HG03439 (cell line): Measurements from ENCODE around the gene IDUA.
"Not testable (repeated sequence)": the region's sequence is repeated elsewhere in the genome, so short reads cannot be mapped to it uniquely, and the experiment has no call there.

Experiments used
- ATAC-seq: cut with Tn5 transposase; IDR thresholded peaks from one replicate; pipeline ENCODE4 v1.9.1; 2021; ENCODE audit warnings: mild to moderate bottlenecking, moderate library complexity; ENCODE audit not compliant: unreplicated experiment

IDUA gene

GRCh38 chr4:1043162-1043561, 56.3 kb downstream of the IDUA start:
- ATAC-seq, result no peak

GRCh38 chr4:1043651-1044468, 57.0 kb downstream of the IDUA start:
- ATAC-seq, result no peak

- no peak for ATAC-seq
Measured at GRCh38 chr4:1044469-1045192, 57.8 kb downstream of the IDUA start.

- no peak for ATAC-seq
Measured at GRCh38 chr4:1045193-1045594, 58.4 kb downstream of the IDUA start.

- ATAC-seq, result no peak
Measured at GRCh38 chr4:1045595-1046201, 58.9 kb downstream of the IDUA start.

GRCh38 chr4:1046581-1047011, 59.8 kb downstream of the IDUA start:
- not testable (repeated sequence) for ATAC-seq

- no peak for ATAC-seq
Measured at GRCh38 chr4:1047106-1047975, 60.5 kb downstream of the IDUA start.

- ATAC-seq, result no peak
Measured at GRCh38 chr4:1047976-1048772, 61.3 kb downstream of the IDUA start.

GRCh38 chr4:1048773-1049590, 62.1 kb downstream of the IDUA start:
- ATAC-seq, result no peak

- no peak for ATAC-seq
Measured at GRCh38 chr4:1049591-1049905, 62.7 kb downstream of the IDUA start.

- no peak for ATAC-seq
Measured at GRCh38 chr4:1050486-1051213, 63.8 kb downstream of the IDUA start.

- no peak for ATAC-seq
Measured at GRCh38 chr4:1051472-1051871, 64.6 kb downstream of the IDUA start.

- ATAC-seq, result no peak
Measured at GRCh38 chr4:1052231-1052671, 65.4 kb downstream of the IDUA start.

- no peak for ATAC-seq
Measured at GRCh38 chr4:1053080-1053661, 66.3 kb downstream of the IDUA start.

- ATAC-seq, result not testable (repeated sequence)
Measured at GRCh38 chr4:1053891-1054290, 67.0 kb downstream of the IDUA start.
